ENCODE measurements around the gene GDF10. TPM values are rescaled to one million over a fixed set of nuclear protein-coding genes. Genes with fewer than 3 reads are reported as not detected.

Gene GDF10
- total RNA-seq, 2 donors from 2014 or later = 0.32 to 28.0 TPM

DNA sequence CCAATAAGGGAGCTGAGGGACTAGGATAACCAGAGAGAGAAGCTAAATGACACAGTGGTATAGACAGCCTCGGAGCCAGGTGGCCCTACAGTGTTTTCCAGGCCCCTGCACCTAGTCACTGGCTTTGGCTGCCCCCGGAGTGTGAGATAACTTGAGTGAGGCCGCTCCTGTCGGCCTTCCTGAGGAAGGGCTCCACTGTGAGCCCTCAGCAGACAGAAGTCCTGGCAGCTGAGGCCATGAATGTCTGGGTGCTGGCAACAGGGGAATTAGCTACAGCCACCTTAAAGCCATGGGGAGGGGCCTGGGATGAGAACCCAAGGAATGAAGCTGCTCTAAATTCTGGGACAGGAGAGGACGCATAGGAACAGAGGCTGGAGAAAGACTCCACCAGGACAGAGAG lies 4.6 kb upstream of the GDF10 start:
- Histone ChIP-seq H3K27ac (no peak overlapping the region), H3K36me3 (no peaks in the 10 kb centered on the region), H3K9me3 (no peaks in the 10 kb centered on the region), H3K4me1 (replicated peaks) (no peaks in the 10 kb centered on the region), H3K4me3 (no peak overlapping the region), H3K27me3 (replicated peaks; ENCODE audit: insufficient read depth) (no peaks in the 10 kb centered on the region)
- intact Hi-C loops (cut with DNase I) = loop anchor here (5.0 kb wide), 1 partner anchor 128 kb away; no protein-coding TSS in a partner anchor
- WGBS = 96% methylated on average over 5 of the region's 5 CpGs
- DNase-seq (ENCODE audit: low spot score) = no peak
- TF ChIP-seq, protein P1, sequence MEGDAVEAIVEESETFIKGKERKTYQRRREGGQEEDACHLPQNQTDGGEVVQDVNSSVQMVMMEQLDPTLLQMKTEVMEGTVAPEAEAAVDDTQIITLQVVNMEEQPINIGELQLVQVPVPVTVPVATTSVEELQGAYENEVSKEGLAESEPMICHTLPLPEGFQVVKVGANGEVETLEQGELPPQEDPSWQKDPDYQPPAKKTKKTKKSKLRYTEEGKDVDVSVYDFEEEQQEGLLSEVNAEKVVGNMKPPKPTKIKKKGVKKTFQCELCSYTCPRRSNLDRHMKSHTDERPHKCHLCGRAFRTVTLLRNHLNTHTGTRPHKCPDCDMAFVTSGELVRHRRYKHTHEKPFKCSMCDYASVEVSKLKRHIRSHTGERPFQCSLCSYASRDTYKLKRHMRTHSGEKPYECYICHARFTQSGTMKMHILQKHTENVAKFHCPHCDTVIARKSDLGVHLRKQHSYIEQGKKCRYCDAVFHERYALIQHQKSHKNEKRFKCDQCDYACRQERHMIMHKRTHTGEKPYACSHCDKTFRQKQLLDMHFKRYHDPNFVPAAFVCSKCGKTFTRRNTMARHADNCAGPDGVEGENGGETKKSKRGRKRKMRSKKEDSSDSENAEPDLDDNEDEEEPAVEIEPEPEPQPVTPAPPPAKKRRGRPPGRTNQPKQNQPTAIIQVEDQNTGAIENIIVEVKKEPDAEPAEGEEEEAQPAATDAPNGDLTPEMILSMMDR (IDR thresholded peaks at IDR 0.05) = no peak
- TF ChIP-seq POLR2AphosphoS5 (IDR thresholded peaks at IDR 0.05) (no peak), POLR2A (IDR thresholded peaks at IDR 0.05) (no peak)

DNA sequence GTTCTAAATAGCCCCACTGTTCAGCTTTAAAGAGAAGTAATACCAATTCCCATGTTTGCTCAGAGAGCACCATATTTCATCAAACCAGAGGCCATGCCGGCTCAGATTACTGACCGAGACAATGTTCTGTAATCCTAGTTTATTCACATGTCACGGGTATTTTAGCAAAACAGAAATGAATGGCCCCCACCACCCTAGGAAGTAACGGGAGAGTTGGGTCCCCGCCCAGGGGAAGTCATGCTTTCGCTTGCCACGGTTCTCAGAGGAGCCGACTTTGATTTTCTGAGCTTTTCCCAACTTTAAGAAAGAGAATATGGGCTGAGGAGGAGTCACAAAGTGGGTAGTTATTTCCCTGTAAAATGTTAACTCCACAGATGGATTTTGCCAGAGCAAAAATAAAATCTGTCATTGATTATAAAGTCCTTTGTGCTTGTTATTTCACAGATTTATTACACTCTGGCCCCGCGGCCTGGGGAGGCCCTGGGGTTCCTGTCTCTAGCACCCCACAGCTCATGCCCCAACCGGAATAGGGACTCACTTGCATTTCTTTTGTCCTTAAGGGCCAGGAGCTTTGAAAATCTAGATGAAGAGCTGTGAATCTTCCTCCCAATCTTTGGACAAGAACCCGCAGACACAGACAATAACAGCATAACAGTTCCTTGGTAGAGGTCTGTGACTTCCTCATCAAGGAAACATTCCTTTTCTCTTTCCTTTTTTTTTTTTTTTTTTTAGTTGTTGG lies 3.7 kb upstream of the GDF10 start:
- no peaks in the 10 kb centered on the region for H3K36me3 ChIP-seq
- H3K4me1 ChIP-seq (replicated peaks) = no peaks in the 10 kb centered on the region
- DNase-seq (ENCODE audit: low spot score) = no peak
- intact Hi-C loops (cut with DNase I) = loop anchor here (5.0 kb wide), 1 partner anchor 129 kb away; no protein-coding TSS in a partner anchor
- peaks cover 3% of the 10 kb centered on the region for H3K27me3 ChIP-seq (replicated peaks; ENCODE audit: insufficient read depth)
- H3K4me3 ChIP-seq = no peak overlapping the region
- no peaks in the 10 kb centered on the region for H3K9me3 ChIP-seq
- 28% methylated on average over 12 of the region's 12 CpGs for WGBS
- TF ChIP-seq, protein P1 (IDR thresholded peaks at IDR 0.05) = no peak
- no peak for TF ChIP-seq POLR2A (IDR thresholded peaks at IDR 0.05)
- TF ChIP-seq POLR2AphosphoS5 (IDR thresholded peaks at IDR 0.05) = no peak
- no peak overlapping the region for H3K27ac ChIP-seq

GRCh38 chr10:47296941-47297340 lies 3.1 kb upstream of the GDF10 start:
- intact Hi-C loops (cut with DNase I) = loop anchor here (5.0 kb wide), 1 partner anchor 130 kb away; no protein-coding TSS in a partner anchor
- Histone ChIP-seq H3K4me3 (no peak overlapping the region), H3K27me3 (replicated peaks; ENCODE audit: insufficient read depth) (peaks cover 3% of the 10 kb centered on the region), H3K4me1 (replicated peaks) (no peaks in the 10 kb centered on the region), H3K27ac (no peak overlapping the region), H3K36me3 (no peaks in the 10 kb centered on the region), H3K9me3 (no peaks in the 10 kb centered on the region)
- TF ChIP-seq POLR2AphosphoS5 (IDR thresholded peaks at IDR 0.05) = no peak
- no peak for TF ChIP-seq POLR2A (IDR thresholded peaks at IDR 0.05)
- TF ChIP-seq, protein P1 (IDR thresholded peaks at IDR 0.05) = no peak
- WGBS = 75% methylated on average over 1 of the region's 1 CpG
- no peak for DNase-seq (ENCODE audit: low spot score)

DNA sequence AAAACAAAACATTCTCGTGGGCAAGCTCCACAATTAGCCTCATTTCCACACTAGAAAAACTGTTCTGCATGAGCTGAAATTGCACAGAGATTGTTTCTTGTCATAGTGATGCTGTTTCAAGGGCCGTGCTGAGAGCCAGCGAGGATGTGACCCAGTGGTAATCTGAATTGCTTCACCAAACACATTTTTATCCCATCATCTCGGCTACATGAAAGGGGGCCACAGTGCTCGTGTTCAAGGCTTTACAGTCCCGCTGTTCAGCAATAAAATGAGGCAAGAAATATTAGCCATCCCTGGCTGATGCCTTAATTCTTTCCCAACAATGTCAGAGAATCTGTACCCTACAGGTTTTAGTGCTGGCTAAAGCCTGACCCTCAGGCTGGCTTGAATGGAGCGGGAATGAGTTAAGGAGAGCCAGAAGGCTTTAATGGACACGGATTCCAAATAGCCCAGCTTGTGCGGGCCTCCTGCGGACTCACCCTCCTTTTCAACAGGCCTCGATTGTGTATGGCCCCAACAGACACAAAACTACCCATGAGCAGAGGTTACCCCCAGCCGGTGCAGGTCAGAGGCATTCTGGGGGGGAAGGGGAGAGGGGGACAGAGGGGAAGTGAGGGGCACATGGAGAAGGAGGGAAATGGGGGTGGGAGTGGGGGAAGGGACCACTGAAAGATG lies 2.0 kb upstream of the GDF10 start:
- intact Hi-C loops (cut with DNase I) = loop anchor here (5.0 kb wide), 1 partner anchor 131 kb away; no protein-coding TSS in a partner anchor
- TF ChIP-seq, protein P1 (IDR thresholded peaks at IDR 0.05) = no peak
- TF ChIP-seq POLR2A (IDR thresholded peaks at IDR 0.05) (no peak), POLR2AphosphoS5 (IDR thresholded peaks at IDR 0.05) (no peak)
- H3K4me3 ChIP-seq = no peak overlapping the region
- H3K27me3 ChIP-seq (replicated peaks; ENCODE audit: insufficient read depth) = peaks cover 3% of the 10 kb centered on the region
- 80% methylated on average over 12 of the region's 12 CpGs for WGBS
- H3K4me1 ChIP-seq (replicated peaks) = no peaks in the 10 kb centered on the region
- DNase-seq (ENCODE audit: low spot score) = no peak
- no peaks in the 10 kb centered on the region for H3K36me3 ChIP-seq
- H3K27ac ChIP-seq = no peak overlapping the region
- H3K9me3 ChIP-seq = no peaks in the 10 kb centered on the region
